GM21447 (cell line): ENCODE data around the gene JDP2.

ENCODE experiments used
- ATAC-seq: cut with Tn5 transposase; IDR thresholded peaks from one replicate; pipeline ENCODE4 v1.9.1; 2021; ENCODE audit not compliant: unreplicated experiment

JDP2 gene

DNA sequence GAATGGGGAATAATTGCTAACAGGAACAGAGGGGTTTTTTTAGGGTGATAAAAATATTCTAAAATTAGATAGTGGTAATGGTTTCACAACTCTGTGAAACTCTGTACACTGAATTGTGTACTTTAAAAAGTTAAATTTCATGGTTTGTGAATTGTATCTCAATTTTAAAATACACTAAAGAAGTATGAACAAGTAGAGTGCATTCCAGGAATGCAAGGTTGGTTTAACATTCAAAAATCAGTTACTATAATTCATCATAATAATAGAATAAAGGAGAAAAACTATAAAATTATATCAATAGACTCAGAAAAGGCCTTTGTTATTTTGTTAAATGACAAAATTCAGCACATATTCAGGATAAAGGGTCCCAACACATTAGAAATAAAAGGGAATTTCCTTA is 83.4 kb downstream of the JDP2 start:
- no peak for ATAC-seq

DNA sequence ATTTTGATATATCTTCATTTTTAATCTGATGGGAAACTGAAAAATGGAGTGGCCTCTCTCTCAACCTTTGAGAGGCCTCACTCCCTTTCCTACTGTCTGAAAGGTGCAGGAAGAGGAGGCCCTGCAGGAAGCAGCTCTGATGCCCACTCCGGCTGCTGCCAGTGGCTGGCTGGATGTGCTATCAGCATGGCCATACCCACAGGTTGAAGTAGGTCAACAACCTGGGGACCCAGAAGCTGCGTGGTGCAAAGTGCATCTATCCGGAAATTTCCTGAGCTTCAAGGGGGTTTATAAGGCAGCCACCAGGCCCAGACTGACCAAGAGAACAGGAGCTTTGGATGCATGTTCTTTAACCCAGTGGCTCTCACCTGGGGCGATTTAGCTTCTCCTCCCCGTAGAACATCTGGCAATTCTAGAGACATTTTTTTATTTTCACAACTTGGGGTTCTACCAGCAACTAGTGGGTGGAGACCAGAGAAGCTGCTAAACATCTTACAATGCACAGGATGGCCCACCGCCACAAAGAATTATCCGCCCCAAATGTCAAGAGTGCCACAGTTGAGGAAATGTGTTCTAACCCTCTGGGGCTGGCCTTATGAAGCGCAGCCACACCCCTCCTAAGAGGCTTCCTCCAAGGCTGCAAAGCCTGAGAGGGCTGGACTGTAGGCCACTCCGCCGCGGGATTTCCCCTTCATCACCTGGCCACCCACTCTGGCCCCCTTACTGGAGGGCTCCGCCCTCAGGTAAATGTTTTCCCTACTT is 86.3 kb downstream of the JDP2 start:
- peak; percentile 49 for ATAC-seq

DNA sequence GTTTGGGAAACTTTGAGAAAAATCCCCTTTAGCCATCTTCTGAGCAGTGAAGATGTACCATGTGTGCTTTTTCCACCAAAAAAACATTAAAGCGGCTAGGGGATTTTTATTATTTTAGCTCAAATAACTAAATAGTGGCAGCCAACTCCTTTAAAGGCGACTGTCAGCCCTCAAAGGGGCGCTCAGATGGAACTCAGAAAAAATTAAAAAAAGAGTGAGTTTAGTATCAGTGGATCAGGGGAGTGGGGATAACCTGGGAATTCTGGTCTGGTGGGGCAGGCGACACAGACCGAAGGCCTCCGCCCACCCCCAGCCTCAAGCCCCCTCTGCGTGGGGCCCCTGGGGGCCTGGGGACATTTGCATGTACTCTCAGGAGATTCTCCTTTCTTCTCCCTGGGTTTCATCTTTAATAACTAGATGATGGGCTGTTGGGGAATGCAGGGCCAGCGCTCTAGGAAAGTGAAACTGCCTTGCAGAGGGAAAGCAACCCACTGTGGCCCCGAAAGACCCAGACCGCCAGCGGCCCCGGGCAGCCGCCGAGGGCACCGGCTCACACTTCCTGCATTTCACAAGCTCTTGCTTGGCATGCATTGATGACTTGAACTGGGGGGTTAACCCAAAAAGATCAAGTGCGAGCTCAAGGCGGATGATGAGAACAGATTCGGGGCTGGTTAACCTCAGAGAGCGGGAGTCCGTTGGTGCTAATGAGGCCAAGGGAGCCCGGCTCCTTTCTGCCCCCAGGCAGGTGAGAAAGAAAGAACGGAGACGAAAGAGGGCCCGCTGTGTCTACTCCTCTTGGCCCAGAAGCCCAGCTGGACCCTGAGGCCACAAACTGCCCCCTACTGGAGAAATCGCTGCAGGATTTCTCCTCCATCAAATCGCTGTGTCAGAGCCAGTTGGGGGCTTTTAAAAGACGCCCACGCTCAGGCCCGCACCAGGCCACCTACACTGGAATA is 87.1 kb downstream of the JDP2 start:
- peak; percentile 51 for ATAC-seq

DNA sequence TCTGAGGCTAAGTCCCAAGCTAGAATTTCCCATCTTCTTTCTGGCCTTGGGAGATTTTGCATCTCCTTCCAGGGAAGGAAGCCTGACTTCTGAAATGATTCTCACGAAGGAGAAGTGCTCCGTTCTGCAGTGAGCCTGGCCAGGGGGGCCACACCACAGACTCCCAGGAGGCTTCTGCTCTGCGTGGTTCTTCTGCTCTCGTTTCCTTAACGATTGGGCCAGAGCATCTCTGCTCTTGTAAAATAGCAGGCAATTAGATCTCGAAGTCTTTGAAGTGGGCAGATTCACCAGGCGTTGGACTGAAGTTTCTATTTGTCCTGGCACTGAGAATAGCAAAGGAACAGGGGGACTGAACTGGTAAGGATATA is 87.8 kb downstream of the JDP2 start:
- ATAC-seq, result peak; percentile 41

DNA sequence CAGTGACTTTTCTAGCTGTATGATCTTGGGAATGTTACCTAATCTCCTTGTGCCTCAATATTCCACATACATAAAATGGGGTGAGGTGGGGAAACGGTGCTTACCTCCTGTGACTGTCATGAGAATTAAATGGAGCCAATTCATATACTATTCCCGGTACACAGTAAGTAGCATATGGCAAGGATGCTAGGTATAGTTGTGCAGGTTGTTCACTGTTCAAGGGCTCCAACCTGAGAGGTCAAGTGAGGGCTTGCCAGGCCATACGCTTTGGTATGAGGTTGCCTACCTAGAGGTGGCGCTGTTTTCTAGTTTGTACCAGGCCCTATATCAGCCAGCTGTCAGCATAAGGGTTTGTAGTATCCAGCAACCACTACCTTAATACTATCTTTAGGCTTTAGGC is 90.8 kb downstream of the JDP2 start:
- ATAC-seq, result no peak

DNA sequence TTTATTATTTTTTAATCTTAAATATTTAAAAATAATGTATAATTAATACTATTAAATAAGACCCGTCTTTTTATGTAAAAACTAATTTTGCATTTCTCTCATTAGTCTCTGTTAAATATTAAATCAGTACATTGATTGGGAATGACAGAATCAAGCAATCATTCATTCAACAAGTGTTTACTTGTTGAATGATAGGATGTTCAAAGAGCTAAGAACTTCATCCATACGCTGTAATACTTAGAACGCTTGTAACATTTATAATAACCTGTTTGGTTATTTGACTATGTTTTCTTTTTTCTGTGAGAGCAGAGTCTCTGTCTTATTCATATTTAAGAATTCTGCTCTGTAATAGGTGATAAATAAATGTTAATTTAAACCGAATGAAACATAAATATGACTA is 91.6 kb downstream of the JDP2 start:
- no peak for ATAC-seq

DNA sequence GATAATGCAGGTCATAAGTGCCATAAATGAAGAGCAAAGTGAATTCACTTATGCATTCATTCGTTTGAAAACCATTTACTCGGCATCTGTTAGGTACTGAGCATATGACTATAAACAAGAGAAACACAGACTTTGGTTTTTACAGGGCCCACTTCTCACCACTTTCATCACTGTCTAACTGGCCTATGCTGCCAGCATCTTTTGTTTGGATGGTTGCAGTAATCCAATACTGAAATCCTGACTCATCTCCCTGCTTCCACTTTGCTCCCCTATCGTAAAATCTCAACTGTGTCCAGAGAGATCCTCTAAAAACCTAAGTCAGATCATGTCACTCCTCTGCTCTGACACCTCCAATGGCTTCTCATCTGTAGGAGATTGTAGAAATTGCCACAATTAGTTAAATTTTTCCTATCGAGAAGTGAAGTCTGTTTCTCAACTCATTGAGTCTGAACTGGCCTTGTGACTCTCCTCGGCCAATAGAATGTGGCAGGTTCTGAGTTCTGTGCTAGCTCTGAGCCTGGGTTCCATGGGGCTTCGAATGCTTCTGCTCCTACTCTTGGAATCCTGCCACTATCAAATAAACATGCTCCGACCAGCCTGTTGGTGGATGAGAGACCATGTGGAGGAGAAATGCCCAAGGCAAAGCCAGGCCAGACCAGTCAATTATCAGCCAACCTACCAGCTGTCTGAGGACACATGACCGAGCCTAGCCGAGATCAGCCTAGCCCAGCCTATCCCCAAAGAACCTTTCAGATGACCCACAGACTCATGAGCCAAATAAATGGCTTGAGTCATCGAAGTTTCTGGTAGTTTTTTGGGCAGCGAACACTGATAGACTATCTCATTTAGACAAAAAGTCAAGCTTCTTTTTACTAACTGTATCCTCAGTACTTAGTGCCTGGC is 92.3 kb downstream of the JDP2 start:
- no peak for ATAC-seq

DNA sequence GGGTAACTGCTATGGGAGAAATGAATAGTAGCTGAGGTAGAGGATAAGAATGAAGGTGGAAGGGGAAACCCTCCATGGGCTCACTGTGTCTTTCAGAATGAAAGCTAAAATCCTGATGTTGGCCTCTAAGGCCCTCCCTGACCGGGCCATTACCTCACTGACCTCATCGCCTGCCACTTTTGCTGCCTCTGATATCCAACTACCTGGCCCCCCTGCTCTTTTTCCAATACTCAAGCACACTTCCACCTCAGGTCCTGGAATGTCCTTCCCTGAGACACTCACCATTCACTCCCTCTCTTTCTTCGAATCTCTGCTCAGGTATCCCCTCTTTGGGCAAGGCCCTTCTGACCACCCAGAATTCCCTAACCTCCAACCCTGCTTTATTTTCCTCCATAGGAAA is 93.0 kb downstream of the JDP2 start:
- no peak for ATAC-seq

DNA sequence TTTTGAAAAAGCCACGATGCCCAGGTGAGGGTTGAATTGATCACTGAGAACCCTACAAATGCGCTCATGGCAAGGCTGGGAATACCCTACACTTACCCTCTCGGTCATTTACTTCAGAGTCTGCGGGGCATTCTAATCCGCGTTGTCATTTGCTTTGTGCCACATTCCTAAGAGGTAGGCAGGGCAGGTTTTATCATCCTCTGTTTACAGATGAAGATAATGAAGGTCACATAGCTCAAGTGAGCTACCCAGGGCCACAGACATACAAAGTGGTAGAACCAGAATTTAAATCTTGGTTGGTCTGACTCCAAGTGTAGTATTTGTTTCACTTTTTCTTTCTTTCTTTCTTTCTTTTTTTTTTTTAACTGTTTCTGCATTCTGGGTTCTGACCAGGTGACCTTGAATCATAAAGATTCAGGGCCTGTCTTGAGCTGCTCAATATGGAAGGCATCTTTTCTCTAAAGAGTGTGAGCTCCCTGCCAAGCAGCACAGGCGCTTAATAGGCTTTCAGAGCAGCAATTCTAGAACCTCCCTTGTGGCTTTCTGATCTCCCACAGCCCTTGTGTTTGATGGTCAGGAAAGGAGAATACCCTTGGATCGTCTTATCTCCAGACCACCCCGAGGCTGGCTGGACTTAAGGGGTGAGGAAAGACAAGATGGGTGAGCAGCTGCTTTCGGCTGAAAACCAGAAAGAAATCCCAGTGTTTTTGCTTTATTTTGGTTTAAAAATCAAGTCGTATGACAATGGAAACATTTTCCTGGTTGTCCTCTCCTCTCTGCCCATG is 93.8 kb downstream of the JDP2 start:
- peak; percentile 10 for ATAC-seq

DNA sequence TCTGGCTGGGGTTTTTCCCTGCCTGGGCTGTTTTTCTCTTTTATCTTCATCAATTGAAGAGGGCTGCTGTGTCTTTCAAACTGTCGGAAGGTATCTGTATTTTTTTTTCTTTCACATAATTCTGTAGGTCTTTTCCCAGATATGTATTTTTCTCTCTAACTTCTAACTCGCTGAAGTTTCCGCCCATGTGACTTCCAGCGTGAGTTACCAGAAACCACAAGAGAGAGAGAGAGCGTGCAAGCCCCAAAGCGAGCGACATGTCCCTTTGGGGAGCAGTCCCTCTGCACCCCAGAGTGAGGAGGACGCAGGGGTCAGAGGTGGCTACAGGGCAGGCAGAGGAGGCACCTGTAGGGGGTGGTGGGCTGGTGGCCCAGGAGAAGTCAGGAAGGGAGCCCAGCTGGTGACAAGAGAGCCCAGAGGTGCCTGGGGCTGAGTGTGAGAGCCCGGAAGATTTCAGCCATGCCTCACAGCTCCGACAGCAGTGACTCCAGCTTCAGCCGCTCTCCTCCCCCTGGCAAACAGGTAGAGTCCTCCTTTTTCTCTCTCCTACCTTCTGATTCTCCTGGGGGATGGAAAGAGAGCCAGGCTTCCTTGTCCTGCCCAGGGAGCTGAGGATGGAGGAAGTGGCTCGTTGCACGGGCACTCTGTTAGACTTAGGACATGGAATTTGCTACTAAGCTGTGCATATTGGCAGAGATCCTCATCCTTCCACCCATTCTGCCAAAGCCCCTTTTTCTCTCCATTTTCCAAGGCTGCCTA is 94.6 kb downstream of the JDP2 start, which contains the start of gene BATF:
TSS of gene BATF (plus strand) at position 246 of the 759 bp plus-strand sequence. CDS start at position 460, 214 bp downstream.
- peak; percentile 68 for ATAC-seq

DNA sequence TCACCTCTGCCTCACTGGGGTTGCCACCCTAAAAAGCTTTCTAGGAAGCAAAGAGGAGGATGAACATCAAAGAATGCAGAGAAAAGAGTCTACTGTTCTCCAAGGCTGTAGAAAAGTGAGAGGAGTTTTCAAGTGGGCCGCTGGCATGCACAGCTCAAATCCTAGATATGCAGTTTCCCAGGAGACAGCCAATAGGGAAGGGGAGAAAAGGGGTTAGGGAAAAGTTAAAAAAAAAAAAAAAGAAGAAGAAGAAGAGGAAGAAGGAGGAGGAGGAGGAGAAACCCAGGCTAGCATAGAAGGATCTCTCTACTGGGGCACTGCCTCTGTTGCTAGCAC is 95.1 kb downstream of the JDP2 start:
- ATAC-seq, result no peak
